Measurements from ENCODE around the gene PCDHA9.
"Not testable (repeated sequence)": the region's sequence is repeated elsewhere in the genome, so short reads cannot be mapped to it uniquely, and the experiment has no call there.

The PCDHA9 gene

GRCh38 chr5:140835622-140836510 is 12.3 kb upstream of the PCDHA9 start:
- in situ Hi-C loops (cut with MboI; ENCODE audit: low sequenced_read_pairs) = no loop called here

- in situ Hi-C loops (cut with MboI; ENCODE audit: low sequenced_read_pairs) = no loop called here
Measured at GRCh38 chr5:140840978-140841962, 6.9 kb upstream of the PCDHA9 start, which contains the start of gene PCDHA8. Gene PCDHA8 (plus strand): TSS chr5:140841187. CDS start chr5:140841322, 135 bp downstream.

DNA sequence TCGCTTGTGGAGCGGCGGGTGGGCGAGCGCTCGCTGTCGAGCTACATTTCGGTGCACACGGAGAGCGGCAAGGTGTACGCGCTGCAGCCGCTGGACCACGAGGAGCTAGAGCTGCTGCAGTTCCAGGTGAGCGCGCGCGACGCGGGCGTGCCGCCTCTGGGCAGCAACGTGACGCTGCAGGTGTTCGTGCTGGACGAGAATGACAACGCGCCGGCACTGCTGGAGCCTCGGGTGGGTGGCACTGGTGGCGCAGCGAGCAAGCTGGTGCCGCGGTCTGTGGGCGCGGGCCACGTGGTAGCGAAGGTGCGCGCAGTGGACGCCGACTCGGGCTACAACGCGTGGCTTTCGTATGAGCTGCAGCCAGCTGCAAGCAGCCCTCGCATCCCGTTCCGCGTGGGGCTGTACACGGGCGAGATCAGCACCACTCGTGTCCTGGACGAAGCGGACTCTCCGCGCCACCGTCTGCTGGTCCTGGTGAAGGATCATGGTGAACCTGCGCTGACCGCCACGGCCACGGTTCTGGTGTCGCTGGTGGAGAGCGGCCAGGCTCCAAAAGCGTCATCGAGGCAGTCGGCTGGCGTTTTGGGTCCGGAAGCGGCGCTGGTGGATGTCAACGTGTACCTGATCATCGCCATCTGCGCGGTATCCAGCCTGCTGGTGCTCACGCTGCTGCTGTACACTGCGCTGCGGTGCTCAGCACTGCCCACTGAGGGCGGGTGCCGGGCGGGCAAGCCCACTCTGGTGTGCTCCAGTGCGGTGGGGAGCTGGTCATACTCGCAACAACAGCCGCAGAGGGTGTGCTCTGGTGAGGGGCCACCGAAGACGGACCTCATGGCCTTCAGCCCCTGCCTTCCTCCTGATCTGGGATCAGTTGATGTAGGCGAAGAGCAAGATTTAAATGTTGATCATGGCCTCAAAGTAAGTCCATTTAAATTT is 5.1 kb upstream of the PCDHA9 start:
- in situ Hi-C loops (cut with MboI; ENCODE audit: low sequenced_read_pairs) = no loop called here

DNA sequence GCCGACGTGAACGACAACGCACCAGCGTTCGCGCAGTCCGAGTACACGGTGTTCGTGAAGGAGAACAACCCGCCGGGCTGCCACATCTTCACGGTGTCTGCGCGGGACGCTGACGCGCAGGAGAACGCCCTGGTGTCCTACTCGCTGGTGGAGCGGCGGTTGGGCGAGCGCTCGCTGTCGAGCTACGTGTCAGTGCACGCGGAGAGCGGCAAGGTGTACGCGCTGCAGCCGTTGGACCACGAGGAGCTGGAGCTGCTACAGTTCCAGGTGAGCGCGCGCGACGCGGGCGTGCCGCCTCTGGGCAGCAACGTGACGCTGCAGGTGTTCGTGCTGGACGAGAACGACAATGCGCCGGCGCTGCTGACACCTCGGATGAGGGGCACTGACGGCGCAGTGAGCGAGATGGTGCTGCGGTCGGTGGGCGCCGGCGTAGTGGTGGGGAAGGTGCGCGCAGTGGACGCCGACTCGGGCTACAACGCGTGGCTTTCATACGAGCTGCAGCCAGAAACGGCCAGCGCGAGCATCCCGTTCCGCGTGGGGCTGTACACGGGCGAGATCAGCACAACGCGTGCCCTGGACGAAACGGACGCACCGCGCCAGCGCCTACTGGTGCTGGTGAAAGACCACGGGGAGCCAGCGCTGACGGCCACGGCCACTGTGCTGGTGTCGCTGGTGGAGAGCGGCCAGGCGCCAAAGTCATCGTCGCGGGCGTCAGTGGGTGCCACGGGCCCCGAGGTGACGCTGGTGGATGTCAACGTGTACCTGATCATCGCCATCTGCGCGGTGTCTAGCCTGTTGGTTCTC is 1.9 kb downstream of the PCDHA9 start:
- in situ Hi-C loops (cut with MboI; ENCODE audit: low sequenced_read_pairs) = not testable (repeated sequence)

- in situ Hi-C loops (cut with MboI; ENCODE audit: low sequenced_read_pairs) = no loop called here
Measured at GRCh38 chr5:140855772-140856674, 7.8 kb downstream of the PCDHA9 start, which contains the start of gene PCDHA10. Gene PCDHA10 (plus strand): TSS chr5:140855897. CDS start chr5:140856049, 152 bp downstream.

DNA sequence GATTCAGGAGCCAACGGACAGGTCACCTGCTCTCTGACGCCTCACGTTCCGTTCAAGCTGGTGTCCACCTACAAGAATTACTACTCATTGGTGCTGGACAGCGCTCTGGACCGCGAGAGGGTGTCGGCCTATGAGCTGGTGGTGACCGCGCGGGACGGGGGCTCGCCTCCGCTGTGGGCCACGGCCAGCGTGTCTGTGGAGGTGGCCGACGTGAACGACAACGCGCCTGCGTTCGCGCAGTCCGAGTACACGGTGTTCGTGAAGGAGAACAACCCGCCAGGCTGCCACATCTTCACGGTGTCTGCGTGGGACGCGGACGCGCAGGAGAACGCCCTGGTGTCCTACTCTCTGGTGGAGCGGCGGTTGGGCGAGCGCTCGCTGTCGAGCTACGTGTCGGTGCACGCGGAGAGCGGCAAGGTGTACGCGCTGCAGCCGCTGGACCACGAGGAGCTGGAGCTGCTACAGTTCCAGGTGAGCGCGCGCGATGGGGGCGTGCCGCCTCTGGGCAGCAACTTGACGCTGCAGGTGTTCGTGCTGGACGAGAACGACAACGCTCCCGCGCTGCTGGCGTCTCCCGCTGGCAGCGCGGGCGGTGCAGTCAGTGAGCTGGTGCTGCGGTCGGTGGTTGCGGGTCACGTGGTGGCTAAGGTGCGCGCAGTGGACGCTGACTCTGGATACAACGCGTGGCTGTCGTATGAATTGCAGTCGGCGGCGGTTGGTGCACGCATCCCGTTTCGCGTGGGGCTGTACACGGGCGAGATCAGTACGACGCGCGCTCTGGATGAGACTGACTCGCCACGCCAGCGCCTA is 9.2 kb downstream of the PCDHA9 start:
- in situ Hi-C loops (cut with MboI; ENCODE audit: low sequenced_read_pairs) = no loop called here

DNA sequence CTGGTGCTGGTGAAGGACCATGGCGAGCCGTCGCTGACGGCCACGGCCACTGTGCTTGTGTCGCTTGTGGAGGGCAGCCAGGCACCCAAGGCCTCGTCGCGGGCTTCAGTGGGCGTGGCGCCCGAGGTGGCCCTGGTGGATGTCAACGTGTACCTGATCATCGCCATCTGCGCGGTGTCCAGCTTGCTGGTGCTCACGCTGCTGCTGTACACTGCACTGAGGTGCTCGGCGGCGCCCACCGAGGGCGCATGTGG is 9.7 kb downstream of the PCDHA9 start:
- in situ Hi-C loops (cut with MboI; ENCODE audit: low sequenced_read_pairs) = no loop called here

DNA sequence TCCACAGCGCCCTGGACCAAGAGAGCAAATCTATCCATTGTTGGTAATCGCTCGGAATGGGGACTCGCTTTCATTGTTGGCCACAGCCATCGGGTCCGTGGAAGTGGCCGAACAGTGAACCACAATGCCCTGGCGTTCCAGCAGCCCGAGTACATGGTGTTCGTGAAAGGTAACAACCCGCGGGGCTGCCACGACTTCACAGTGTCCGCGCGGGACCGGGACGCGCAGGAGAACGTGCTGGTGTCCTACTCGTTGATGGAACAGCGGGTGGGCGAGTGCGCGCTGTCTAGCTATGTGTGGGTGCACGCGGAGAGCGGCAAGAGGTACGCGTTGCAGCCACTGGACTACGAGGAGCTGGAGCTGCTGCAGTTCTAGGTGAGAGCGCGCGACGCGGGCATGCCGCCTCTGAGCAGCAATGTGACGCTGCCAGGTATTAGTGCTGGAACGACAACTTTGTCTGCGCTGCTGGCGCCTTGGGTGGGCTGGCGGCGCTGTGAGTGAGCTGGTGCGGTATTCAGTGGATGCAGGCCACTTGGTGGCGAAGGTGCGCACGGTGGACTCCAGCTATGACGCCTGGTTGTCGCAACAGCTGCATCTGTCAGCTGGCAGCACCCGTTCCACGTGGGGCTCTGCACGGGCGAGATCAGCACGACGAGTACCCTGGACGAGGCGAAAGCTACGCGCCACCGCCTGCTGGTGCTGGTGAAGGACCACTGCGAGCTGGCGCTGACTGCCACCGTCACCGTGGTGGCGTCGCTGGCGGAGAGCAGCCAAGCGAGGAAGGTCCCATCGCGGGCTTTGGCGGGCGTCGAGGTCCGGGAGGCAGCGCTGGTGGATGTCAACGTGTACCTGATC is 14.5 kb downstream of the PCDHA9 start:
- in situ Hi-C loops (cut with MboI; ENCODE audit: low sequenced_read_pairs) = no loop called here

GRCh38 chr5:140868721-140869554 is 20.8 kb downstream of the PCDHA9 start, which contains the start of gene PCDHA11:
Gene PCDHA11 (plus strand): TSS chr5:140868957. CDS start chr5:140869104, 147 bp downstream.
- in situ Hi-C loops (cut with MboI; ENCODE audit: low sequenced_read_pairs) = no loop called here

DNA sequence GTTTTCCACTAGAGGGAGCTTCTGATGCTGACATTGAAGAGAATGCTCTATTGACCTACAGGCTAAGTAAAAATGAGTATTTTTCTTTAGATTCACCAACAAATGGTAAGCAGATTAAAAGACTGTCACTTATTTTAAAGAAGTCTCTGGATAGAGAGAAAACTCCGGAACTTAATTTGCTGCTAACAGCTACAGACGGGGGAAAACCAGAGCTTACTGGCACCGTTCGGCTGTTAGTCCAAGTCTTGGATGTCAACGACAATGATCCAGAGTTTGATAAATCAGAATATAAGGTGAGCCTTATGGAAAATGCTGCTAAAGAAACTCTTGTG is 21.3 kb downstream of the PCDHA9 start:
- in situ Hi-C loops (cut with MboI; ENCODE audit: low sequenced_read_pairs) = no loop called here

GRCh38 chr5:140870221-140871201 is 22.3 kb downstream of the PCDHA9 start:
- in situ Hi-C loops (cut with MboI; ENCODE audit: low sequenced_read_pairs) = no loop called here

GRCh38 chr5:140875085-140876065 is 27.2 kb downstream of the PCDHA9 start, which contains the start of gene PCDHA12:
Gene PCDHA12 (plus strand): TSS chr5:140875308. CDS start chr5:140875473, 165 bp downstream.
- in situ Hi-C loops (cut with MboI; ENCODE audit: low sequenced_read_pairs) = no loop called here

DNA sequence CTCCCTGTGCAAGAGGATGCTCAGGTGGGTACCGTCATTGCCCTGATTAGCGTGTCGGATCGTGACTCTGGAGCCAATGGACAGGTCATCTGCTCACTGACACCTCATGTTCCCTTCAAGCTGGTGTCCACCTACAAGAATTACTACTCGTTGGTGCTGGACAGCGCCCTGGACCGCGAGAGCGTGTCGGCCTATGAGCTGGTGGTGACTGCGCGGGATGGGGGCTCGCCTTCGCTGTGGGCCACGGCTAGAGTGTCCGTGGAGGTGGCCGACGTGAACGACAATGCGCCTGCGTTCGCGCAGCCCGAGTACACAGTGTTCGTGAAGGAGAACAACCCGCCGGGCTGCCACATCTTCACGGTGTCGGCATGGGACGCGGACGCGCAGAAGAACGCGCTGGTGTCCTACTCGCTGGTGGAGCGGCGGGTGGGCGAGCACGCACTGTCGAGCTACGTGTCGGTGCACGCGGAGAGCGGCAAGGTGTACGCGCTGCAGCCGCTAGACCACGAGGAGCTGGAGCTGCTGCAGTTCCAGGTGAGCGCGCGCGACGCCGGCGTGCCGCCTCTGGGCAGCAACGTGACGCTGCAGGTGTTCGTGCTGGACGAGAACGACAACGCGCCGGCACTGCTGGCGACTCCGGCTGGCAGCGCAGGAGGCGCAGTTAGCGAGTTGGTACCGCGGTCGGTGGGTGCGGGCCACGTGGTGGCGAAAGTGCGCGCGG is 28.5 kb downstream of the PCDHA9 start:
- in situ Hi-C loops (cut with MboI; ENCODE audit: low sequenced_read_pairs) = not testable (repeated sequence)

Measured in HL-60/S4 treated with phorbol 12-myristate 13-acetate at 8.2 ng/mL for 4 days and 3 days (cell line).